ENCODE data around the gene ARVCF. TPM values are rescaled to one million over a fixed set of nuclear protein-coding genes. Genes with fewer than 3 reads are reported as not detected.

Gene ARVCF
- total and polyA plus RNA-seq, 9 of the 15 experiments (the other 6 are each of a cell fraction or from before 2014, with no cell fraction given), result 0.03 to 97.4 (median 15.6) TPM

DNA sequence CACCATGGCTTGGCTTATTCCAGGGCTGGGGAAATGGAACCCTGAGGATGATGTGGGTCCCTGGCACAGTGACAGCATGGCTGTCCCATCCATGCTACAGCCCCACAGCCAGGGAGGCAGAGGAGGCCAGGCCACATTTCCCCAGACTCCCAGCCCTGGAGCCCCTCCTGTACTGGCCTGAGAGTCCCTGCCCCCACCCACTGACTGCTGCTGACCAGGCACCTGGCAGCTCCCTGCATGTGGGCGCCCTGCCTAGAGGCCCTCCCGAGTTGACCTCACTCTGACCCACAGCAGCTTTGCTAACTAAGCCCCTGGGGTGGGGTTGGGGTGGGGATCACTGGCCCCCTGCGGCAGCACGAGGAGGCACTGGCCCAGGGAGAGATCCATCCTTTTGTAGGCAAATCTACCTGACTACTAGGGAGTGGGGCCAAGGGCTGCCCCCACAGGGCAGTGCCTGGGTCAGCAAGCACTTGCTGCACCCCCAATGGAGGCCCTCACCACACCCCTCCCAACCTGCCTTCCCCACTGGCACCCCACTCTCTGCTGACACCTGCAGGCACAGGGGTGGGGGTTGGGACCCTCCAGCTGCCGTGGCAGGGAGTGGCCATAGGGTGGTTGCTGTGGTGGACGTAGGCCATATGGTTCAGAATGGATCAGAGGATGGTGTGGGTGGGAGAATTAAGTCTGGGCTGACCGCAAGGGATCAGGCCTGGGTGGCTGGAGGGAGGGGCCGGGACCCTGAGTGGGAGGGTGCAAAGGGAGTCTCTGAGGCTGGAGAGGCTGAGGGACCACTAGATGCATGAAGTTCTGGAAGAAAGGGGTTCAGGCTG is 17.4 kb downstream of the ARVCF start (continued):
- TF ChIP-seq, protein P1, sequence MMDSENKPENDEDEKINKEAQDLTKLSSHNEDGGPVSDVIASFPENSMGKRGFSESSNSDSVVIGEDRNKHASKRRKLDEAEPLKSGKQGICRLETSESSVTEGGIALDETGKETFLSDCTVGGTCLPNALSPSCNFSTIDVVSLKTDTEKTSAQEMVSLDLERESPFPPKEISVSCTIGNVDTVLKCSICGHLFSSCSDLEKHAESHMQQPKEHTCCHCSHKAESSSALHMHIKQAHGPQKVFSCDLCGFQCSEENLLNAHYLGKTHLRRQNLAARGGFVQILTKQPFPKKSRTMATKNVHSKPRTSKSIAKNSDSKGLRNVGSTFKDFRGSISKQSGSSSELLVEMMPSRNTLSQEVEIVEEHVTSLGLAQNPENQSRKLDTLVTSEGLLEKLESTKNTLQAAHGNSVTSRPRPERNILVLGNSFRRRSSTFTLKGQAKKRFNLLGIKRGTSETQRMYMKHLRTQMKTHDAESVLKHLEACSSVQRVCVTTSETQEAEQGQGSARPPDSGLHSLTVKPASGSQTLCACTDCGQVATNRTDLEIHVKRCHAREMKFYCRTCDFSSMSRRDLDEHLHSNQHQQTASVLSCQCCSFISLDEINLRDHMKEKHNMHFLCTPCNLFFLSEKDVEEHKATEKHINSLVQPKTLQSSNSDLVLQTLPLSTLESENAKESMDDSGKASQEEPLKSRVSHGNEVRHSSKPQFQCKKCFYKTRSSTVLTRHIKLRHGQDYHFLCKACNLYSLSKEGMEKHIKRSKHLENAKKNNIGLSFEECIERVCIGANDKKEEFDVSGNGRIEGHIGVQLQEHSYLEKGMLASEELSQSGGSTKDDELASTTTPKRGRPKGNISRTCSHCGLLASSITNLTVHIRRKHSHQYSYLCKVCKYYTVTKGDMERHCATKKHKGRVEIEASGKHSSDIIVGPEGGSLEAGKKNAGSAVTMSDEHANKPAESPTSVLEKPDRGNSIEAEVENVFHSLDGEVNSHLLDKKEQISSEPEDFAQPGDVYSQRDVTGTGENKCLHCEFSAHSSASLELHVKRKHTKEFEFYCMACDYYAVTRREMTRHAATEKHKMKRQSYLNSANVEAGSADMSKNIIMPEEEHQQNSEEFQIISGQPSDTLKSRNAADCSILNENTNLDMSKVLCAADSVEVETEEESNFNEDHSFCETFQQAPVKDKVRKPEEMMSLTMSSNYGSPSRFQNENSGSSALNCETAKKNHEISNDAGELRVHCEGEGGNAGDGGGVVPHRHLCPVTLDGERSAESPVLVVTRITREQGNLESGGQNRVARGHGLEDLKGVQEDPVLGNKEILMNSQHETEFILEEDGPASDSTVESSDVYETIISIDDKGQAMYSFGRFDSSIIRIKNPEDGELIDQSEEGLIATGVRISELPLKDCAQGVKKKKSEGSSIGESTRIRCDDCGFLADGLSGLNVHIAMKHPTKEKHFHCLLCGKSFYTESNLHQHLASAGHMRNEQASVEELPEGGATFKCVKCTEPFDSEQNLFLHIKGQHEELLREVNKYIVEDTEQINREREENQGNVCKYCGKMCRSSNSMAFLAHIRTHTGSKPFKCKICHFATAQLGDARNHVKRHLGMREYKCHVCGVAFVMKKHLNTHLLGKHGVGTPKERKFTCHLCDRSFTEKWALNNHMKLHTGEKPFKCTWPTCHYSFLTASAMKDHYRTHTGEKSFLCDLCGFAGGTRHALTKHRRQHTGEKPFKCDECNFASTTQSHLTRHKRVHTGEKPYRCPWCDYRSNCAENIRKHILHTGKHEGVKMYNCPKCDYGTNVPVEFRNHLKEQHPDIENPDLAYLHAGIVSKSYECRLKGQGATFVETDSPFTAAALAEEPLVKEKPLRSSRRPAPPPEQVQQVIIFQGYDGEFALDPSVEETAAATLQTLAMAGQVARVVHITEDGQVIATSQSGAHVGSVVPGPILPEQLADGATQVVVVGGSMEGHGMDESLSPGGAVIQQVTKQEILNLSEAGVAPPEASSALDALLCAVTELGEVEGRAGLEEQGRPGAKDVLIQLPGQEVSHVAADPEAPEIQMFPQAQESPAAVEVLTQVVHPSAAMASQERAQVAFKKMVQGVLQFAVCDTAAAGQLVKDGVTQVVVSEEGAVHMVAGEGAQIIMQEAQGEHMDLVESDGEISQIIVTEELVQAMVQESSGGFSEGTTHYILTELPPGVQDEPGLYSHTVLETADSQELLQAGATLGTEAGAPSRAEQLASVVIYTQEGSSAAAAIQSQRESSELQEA (IDR thresholded peaks at IDR 0.05; ENCODE audit: low read depth), result no peak
- TF ChIP-seq ELF2 (CRISPR knock-in tag; IDR thresholded peaks at IDR 0.05) (no peak), JUNB (CRISPR knock-in tag; conservative IDR thresholded peaks at IDR 0.05) (0 out of 2 replicates have a peak, but pooled peaks have one; percentile 2), GABPB2 (CRISPR knock-in tag; conservative IDR thresholded peaks at IDR 0.05) (no peak), ZKSCAN8 (CRISPR knock-in tag; IDR thresholded peaks at IDR 0.05) (no peak), CCNT2 (IDR thresholded peaks at IDR 0.05; ENCODE audit: borderline replicate concordance, extremely low read depth, insufficient read length, low read depth, low read length) (no peak), KLF13 (tag; IDR thresholded peaks at IDR 0.05; ENCODE audit: borderline replicate concordance, low read depth) (peak; percentile 11; the same call in 1 of the 2 replicates), POLR2G (IDR thresholded peaks at IDR 0.05; ENCODE audit: low read depth, low read length) (peak; percentile 37), RAD51 (IDR thresholded peaks at IDR 0.05; ENCODE audit: borderline replicate concordance, low read depth) (no peak)
- TF ChIP-seq, protein P2, sequence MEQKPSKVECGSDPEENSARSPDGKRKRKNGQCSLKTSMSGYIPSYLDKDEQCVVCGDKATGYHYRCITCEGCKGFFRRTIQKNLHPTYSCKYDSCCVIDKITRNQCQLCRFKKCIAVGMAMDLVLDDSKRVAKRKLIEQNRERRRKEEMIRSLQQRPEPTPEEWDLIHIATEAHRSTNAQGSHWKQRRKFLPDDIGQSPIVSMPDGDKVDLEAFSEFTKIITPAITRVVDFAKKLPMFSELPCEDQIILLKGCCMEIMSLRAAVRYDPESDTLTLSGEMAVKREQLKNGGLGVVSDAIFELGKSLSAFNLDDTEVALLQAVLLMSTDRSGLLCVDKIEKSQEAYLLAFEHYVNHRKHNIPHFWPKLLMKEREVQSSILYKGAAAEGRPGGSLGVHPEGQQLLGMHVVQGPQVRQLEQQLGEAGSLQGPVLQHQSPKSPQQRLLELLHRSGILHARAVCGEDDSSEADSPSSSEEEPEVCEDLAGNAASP (IDR thresholded peaks at IDR 0.05), result no peak
- TF ChIP-seq, protein P3, sequence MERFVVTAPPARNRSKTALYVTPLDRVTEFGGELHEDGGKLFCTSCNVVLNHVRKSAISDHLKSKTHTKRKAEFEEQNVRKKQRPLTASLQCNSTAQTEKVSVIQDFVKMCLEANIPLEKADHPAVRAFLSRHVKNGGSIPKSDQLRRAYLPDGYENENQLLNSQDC (CRISPR knock-in tag; IDR thresholded peaks at IDR 0.05), result no peak
- TF ChIP-seq, protein P4, sequence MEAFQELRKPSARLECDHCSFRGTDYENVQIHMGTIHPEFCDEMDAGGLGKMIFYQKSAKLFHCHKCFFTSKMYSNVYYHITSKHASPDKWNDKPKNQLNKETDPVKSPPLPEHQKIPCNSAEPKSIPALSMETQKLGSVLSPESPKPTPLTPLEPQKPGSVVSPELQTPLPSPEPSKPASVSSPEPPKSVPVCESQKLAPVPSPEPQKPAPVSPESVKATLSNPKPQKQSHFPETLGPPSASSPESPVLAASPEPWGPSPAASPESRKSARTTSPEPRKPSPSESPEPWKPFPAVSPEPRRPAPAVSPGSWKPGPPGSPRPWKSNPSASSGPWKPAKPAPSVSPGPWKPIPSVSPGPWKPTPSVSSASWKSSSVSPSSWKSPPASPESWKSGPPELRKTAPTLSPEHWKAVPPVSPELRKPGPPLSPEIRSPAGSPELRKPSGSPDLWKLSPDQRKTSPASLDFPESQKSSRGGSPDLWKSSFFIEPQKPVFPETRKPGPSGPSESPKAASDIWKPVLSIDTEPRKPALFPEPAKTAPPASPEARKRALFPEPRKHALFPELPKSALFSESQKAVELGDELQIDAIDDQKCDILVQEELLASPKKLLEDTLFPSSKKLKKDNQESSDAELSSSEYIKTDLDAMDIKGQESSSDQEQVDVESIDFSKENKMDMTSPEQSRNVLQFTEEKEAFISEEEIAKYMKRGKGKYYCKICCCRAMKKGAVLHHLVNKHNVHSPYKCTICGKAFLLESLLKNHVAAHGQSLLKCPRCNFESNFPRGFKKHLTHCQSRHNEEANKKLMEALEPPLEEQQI (IDR thresholded peaks at IDR 0.05), result no peak

Measured in K562 (cell line).